GM10266 (cell line): ENCODE results near the gene CRBN.

Source experiments
- DNase-seq: peaks from one replicate; pipeline ENCODE4 v3.0.0; 2012; ENCODE audit errors: extremely low spot score
- TF ChIP-seq, protein P1 (sequence below): IDR thresholded peaks from 2 replicates; pipeline ENCODE4 v1.5.1; 2012; ENCODE audit warnings: mild to moderate bottlenecking, low read depth; ENCODE audit not compliant: control insufficient read depth, insufficient read depth; ENCODE audit errors: missing control alignments

CRBN gene

DNA sequence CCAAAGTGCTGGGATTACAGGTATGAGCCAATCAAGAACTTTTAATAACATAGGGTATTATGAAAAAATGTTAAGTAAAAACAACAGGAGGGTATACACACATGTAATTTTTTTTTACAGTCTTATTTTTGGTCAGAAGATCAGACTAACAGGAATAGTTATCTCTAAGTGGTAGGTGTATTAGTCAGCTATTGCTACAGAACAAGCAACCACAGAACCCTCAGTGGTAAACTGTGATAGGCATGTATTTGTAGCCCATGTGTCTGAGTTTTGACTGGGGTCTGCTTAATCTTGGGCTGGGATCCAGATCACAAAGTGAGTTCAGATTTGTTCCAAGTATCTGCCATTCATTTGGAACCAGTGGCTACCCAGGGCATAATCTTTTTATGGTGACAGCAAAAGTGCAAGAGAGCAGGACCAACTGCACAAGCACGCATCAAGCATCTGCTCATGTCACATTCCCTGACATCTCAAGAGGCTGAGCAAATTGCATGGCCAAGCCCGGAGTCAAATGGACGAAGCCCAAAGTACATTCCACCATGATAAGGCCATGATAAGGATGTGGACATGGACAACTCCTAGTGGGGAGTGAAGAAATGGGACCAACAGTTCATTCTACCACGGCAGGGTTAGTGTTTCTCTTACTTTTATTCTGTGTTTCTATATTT is 66.3 kb downstream of the CRBN start:
- TF ChIP-seq, protein P1, sequence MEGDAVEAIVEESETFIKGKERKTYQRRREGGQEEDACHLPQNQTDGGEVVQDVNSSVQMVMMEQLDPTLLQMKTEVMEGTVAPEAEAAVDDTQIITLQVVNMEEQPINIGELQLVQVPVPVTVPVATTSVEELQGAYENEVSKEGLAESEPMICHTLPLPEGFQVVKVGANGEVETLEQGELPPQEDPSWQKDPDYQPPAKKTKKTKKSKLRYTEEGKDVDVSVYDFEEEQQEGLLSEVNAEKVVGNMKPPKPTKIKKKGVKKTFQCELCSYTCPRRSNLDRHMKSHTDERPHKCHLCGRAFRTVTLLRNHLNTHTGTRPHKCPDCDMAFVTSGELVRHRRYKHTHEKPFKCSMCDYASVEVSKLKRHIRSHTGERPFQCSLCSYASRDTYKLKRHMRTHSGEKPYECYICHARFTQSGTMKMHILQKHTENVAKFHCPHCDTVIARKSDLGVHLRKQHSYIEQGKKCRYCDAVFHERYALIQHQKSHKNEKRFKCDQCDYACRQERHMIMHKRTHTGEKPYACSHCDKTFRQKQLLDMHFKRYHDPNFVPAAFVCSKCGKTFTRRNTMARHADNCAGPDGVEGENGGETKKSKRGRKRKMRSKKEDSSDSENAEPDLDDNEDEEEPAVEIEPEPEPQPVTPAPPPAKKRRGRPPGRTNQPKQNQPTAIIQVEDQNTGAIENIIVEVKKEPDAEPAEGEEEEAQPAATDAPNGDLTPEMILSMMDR = no peak
- no peak for DNase-seq

DNA sequence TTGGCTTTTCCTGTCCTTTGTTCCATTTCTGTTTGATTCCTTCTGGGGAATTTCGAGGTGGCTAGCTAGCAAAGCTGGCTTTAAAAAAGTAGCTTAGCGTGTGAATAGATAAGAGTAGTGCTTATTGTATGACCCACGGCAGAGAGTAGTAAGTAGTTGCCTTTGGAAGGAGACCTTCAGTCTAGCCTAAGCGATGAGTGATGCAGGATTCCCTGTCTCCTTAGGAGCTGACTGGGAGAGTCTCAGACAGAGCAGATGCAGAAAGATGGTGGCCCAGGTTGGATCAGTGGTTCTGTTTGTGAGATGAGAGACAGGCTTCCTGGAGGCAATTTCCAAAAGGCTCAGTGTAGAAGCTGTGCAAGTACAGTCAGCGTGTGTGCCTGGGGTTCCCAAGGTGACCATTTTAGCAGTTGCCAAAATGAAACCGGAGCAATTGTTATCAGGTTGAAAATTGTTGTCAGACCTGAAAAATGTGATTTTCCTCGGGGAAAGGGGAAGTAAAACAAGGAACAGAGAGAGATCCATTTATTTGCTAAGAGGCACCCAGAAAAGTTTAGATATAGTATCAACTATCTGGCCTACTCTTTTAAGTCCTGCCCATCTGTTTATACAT is 68.6 kb downstream of the CRBN start:
- TF ChIP-seq, protein P1 = no peak
- no peak for DNase-seq

DNA sequence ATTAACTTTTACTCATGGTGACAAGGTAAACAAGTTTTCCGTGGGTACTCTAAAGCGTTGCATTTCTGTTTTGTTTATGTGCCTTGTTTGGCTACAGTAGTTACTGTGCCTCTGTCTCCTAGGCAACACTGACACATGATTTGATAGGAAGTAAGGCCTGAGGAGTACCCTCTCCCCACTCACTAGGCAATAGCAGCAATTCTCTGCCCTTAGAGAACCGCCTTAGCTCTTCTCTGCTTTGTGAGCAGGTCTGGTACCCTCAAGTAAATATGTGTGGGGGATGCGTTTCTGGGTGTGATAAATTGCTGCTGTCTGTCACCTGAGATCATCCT is 69.2 kb downstream of the CRBN start, which contains the start of gene IL5RA:
TSS of gene IL5RA (minus strand) at position 76 of the 332 bp plus-strand sequence. CDS start 5,390 bp downstream, outside the sequence.
- TF ChIP-seq, protein P1 = no peak
- no peak for DNase-seq

DNA sequence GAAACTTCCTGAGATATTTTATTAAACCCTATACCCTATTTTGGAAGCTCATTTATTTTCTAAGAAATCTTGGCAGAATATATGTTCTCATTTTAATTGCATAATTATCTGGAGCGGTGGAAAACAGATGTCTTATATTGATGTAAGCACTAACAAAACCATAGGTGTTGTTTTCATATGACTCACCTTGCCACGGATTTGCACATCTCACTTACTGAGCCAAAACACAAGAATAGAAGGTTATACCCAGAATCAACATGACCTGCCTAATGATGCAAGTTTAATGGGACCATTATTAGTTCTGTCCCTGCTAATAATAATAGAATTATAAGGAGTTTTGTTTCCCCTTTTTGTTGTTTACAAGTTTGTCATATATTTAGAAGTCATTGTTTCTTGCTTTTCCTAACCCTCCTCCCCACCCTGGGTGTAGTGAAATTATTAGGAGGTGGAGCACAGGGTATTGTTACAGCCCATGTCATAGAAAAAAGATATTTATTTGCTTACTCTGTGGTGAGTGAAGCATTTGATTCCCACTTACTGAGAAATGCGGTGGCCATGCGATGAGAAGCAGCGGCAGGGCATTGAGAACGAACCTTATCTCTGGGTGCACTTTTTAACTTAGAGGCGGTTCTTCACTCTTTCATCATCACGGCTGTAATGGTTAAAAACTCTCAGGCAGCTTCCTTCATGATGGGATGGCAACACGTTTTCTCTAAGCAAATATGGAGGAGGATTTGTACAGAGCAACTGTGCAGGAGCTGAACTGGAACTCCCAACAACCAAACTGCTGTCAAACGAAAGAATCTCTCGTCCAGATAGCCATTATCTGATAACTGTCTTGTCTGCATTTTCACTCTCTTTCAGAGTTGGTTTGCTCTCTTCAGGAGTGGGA is 69.8 kb downstream of the CRBN start:
- TF ChIP-seq, protein P1 = no peak
- DNase-seq = no peak

DNA sequence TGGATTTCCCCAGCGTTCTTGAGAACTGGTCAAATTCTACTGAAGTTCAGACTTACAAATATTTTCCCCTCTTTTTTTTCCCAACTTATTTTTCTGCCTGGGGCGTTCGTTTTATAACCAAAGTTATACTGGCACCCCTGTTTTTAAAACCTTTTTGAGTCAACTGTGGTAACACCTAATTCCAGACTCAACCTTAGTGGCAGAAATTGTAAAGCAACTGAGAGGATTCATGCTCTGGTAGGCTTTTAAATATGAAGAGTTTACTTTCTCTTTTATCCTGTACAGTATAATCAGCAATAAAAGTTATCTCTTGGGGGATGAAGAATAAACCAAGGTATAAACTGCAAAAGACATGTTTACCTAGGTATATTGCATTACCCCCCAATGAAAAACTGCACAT is 71.6 kb downstream of the CRBN start:
- no peak for DNase-seq
- TF ChIP-seq, protein P1 = no peak

DNA sequence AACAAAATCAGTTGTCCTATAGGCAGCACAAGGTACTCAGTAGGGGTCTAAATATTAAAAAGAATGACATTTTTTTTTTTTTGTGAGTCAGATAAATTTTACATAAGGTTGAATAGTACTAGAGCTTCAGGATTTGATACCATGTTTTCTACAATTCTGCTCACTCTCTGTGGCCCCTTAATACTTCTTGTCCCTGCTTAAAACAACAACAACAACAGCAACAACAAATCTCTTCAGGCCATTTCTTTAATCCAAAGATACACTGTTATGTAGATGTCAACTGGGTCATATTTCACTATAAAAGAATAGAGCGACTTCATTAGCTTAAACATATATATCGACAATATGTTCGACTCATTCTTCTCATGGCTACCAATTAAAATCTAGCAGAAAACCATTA is 72.3 kb downstream of the CRBN start:
- TF ChIP-seq, protein P1 = no peak
- no peak for DNase-seq
